ENCODE data around the gene IQUB. TPM values are rescaled to one million over a fixed set of nuclear protein-coding genes. Genes with fewer than 3 reads are reported as not detected.
A peak's percentile ranks its signal among the peaks of the same experiment; 100 is the strongest.
"Not testable (repeated sequence)": the region's sequence is repeated elsewhere in the genome, so short reads cannot be mapped to it uniquely, and the experiment has no call there.

IQUB gene
- total and polyA plus RNA-seq, 2 donors (not counting 1 experiment from before 2014, with no cell fraction given) = 0.09 to 0.83 TPM

DNA sequence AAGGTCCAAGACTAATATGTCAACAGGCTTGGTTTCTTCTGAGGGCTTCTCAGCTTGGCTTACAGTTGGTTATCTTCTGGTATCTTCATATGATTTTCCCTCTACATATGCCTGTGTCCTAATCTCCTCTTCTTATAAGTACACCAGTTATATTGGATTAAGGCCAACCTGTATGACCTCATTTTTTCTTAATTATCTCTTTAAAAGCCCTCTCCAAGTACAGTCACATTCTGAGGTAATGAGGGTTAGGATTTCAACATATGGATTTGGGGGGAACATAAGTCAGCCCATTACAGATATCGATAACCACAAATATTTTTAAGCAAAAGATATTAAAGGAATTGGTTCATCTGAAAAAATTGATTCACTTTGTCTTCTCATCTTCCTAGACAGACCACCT is 49.2 kb downstream of the IQUB start:
- no peak overlapping the region for H3K9ac ChIP-seq (ENCODE audit: insufficient read depth, low read length)
- no peaks in the 10 kb centered on the region for H3K36me3 ChIP-seq (ENCODE audit: control insufficient read depth, insufficient read depth, low read length)
- H3K27ac ChIP-seq (ENCODE audit: insufficient read depth, low read length) = no peak overlapping the region
- no peaks in the 10 kb centered on the region for H3K79me2 ChIP-seq (ENCODE audit: control insufficient read depth, insufficient read depth, low read length)
- no peak overlapping the region for H2AFZ ChIP-seq (ENCODE audit: low read length)
- peak in 1 of 2 donors; percentile 5 for DNase-seq (ENCODE audit: low read depth in 2 of 2)
- no peaks in the 10 kb centered on the region for H3K4me1 ChIP-seq (ENCODE audit: control insufficient read depth, extremely low read depth, insufficient read depth, low read length)
- H3K27me3 ChIP-seq (ENCODE audit: control insufficient read depth, insufficient read depth, low read length) = no peaks in the 10 kb centered on the region
- H3K4me3 ChIP-seq (replicated peaks in 1 of 4; ENCODE audit: control extremely low read depth in 1 of 4, insufficient read depth in 1 of 4, low read depth in 3 of 4, low read length in 4 of 4) = no peak overlapping the region
- H3K9me3 ChIP-seq (ENCODE audit: control insufficient read depth, insufficient read depth, low read depth, low read length) = no peaks in the 10 kb centered on the region
- H4K20me1 ChIP-seq (ENCODE audit: control insufficient read depth, extremely low read depth, insufficient read depth, low read length) = no peaks in the 10 kb centered on the region
- H3K4me2 ChIP-seq (ENCODE audit: extremely low read depth, insufficient read depth, low read length) = no peak overlapping the region
- TF ChIP-seq, protein P1, sequence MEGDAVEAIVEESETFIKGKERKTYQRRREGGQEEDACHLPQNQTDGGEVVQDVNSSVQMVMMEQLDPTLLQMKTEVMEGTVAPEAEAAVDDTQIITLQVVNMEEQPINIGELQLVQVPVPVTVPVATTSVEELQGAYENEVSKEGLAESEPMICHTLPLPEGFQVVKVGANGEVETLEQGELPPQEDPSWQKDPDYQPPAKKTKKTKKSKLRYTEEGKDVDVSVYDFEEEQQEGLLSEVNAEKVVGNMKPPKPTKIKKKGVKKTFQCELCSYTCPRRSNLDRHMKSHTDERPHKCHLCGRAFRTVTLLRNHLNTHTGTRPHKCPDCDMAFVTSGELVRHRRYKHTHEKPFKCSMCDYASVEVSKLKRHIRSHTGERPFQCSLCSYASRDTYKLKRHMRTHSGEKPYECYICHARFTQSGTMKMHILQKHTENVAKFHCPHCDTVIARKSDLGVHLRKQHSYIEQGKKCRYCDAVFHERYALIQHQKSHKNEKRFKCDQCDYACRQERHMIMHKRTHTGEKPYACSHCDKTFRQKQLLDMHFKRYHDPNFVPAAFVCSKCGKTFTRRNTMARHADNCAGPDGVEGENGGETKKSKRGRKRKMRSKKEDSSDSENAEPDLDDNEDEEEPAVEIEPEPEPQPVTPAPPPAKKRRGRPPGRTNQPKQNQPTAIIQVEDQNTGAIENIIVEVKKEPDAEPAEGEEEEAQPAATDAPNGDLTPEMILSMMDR (conservative IDR thresholded peaks at IDR 0.05 in 1 of 2, IDR thresholded peaks at IDR 0.05 in 1 of 2; ENCODE audit: low read depth in 1 of 2, low read length in 2 of 2) = no peak
- no peak for TF ChIP-seq EZH2 (IDR thresholded peaks at IDR 0.05; ENCODE audit: low read length, missing control alignments)

DNA sequence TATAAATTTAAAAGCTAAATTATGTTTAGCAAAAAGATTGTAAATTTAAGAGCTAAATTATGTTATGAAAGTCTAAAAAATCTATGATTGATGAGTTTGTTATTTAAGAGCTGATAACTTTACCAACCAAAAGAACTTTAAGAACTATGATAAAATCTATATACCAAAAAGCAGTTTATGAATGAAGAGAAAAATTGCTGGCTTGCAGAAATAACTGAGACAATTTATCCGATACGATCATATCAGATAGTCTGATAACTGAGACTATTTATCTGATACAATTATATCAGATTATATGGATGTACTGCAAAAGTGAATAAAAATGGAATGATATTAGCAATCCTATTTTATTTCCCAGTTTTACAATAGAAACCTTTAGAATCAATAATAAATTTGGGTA is 50.2 kb downstream of the IQUB start:
- no peaks in the 10 kb centered on the region for H3K79me2 ChIP-seq (ENCODE audit: control insufficient read depth, insufficient read depth, low read length)
- no peaks in the 10 kb centered on the region for H3K4me1 ChIP-seq (ENCODE audit: control insufficient read depth, extremely low read depth, insufficient read depth, low read length)
- no peak overlapping the region for H2AFZ ChIP-seq (ENCODE audit: low read length)
- no peak overlapping the region for H3K9ac ChIP-seq (ENCODE audit: insufficient read depth, low read length)
- no peaks in the 10 kb centered on the region for H3K36me3 ChIP-seq (ENCODE audit: control insufficient read depth, insufficient read depth, low read length)
- no peak overlapping the region for H3K4me2 ChIP-seq (ENCODE audit: extremely low read depth, insufficient read depth, low read length)
- H3K4me3 ChIP-seq (replicated peaks in 1 of 4; ENCODE audit: control extremely low read depth in 1 of 4, insufficient read depth in 1 of 4, low read depth in 3 of 4, low read length in 4 of 4) = no peak overlapping the region
- no peak for TF ChIP-seq EZH2 (IDR thresholded peaks at IDR 0.05; ENCODE audit: low read length, missing control alignments)
- TF ChIP-seq, protein P1 (conservative IDR thresholded peaks at IDR 0.05 in 1 of 2, IDR thresholded peaks at IDR 0.05 in 1 of 2; ENCODE audit: low read depth in 1 of 2, low read length in 2 of 2) = no peak
- no peaks in the 10 kb centered on the region for H4K20me1 ChIP-seq (ENCODE audit: control insufficient read depth, extremely low read depth, insufficient read depth, low read length)
- no peaks in the 10 kb centered on the region for H3K27me3 ChIP-seq (ENCODE audit: control insufficient read depth, insufficient read depth, low read length)
- no peak for DNase-seq (ENCODE audit: low read depth in 2 of 2)
- H3K9me3 ChIP-seq (ENCODE audit: control insufficient read depth, insufficient read depth, low read depth, low read length) = no peaks in the 10 kb centered on the region
- no peak overlapping the region for H3K27ac ChIP-seq (ENCODE audit: insufficient read depth, low read length)

DNA sequence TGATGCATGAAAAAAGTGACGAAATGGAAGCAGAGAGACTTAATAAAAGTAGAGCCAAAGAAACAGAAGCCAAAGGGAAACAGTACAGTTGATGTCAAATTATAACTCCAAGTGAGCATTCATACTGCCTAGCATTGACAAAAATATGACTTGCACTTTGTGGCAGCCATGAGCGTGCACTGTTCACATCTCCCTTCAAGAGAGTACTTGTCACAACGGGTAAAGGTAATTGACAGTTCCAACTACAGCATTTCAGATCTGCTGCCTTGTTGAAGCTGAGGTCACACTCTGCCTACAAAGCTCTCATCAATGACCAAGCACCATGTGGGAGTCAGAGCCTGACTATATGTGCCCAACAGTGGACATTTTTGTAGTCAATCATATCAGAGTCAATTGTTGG is 54.3 kb downstream of the IQUB start:
- no peaks in the 10 kb centered on the region for H3K36me3 ChIP-seq (ENCODE audit: control insufficient read depth, insufficient read depth, low read length)
- no peak overlapping the region for H3K9ac ChIP-seq (ENCODE audit: insufficient read depth, low read length)
- H4K20me1 ChIP-seq (ENCODE audit: control insufficient read depth, extremely low read depth, insufficient read depth, low read length) = no peaks in the 10 kb centered on the region
- H3K79me2 ChIP-seq (ENCODE audit: control insufficient read depth, insufficient read depth, low read length) = no peaks in the 10 kb centered on the region
- no peak overlapping the region for H2AFZ ChIP-seq (ENCODE audit: low read length)
- no peaks in the 10 kb centered on the region for H3K27me3 ChIP-seq (ENCODE audit: control insufficient read depth, insufficient read depth, low read length)
- no peaks in the 10 kb centered on the region for H3K9me3 ChIP-seq (ENCODE audit: control insufficient read depth, insufficient read depth, low read depth, low read length)
- TF ChIP-seq, protein P1 (conservative IDR thresholded peaks at IDR 0.05 in 1 of 2, IDR thresholded peaks at IDR 0.05 in 1 of 2; ENCODE audit: low read depth in 1 of 2, low read length in 2 of 2) = no peak
- TF ChIP-seq EZH2 (IDR thresholded peaks at IDR 0.05; ENCODE audit: low read length, missing control alignments) = no peak
- H3K4me1 ChIP-seq (ENCODE audit: control insufficient read depth, extremely low read depth, insufficient read depth, low read length) = no peaks in the 10 kb centered on the region
- no peak for DNase-seq (ENCODE audit: low read depth in 2 of 2)
- no peak overlapping the region for H3K27ac ChIP-seq (ENCODE audit: insufficient read depth, low read length)
- H3K4me2 ChIP-seq (ENCODE audit: extremely low read depth, insufficient read depth, low read length) = no peak overlapping the region
- H3K4me3 ChIP-seq (replicated peaks in 1 of 4; ENCODE audit: control extremely low read depth in 1 of 4, insufficient read depth in 1 of 4, low read depth in 3 of 4, low read length in 4 of 4) = no peak overlapping the region

DNA sequence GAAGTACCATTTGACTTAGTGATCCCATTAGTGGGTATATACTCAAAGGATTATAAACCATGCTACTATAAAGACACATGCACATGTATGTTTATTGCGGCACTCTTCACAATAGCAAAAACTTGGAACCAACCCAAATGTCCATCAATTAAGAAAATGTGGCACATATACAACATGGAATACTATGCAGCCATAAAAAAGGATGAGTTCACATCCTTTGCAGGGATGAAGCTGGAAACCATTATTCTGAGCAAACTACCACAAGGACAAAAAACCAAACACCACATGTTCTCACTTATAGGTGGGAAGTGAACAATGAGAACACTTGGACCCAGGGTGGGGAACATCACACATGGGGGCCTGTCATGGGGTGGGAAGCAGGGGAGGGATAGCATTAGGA is 56.3 kb downstream of the IQUB start:
- H3K36me3 ChIP-seq (ENCODE audit: control insufficient read depth, insufficient read depth, low read length); H3K4me2 ChIP-seq (ENCODE audit: extremely low read depth, insufficient read depth, low read length); DNase-seq (ENCODE audit: low read depth in 2 of 2); H3K4me1 ChIP-seq (ENCODE audit: control insufficient read depth, extremely low read depth, insufficient read depth, low read length); H2AFZ ChIP-seq (ENCODE audit: low read length); H3K27ac ChIP-seq (ENCODE audit: insufficient read depth, low read length); H3K9ac ChIP-seq (ENCODE audit: insufficient read depth, low read length); H3K27me3 ChIP-seq (ENCODE audit: control insufficient read depth, insufficient read depth, low read length); H3K9me3 ChIP-seq (ENCODE audit: control insufficient read depth, insufficient read depth, low read depth, low read length); H3K79me2 ChIP-seq (ENCODE audit: control insufficient read depth, insufficient read depth, low read length); H3K4me3 ChIP-seq (replicated peaks in 1 of 4; ENCODE audit: control extremely low read depth in 1 of 4, insufficient read depth in 1 of 4, low read depth in 3 of 4, low read length in 4 of 4); H4K20me1 ChIP-seq (ENCODE audit: control insufficient read depth, extremely low read depth, insufficient read depth, low read length): not testable (repeated sequence)
